Stimulated activated CD8-positive, alpha-beta memory T cell treated with anti-CD3 and anti-CD28 coated beads, Interleukin-12 subunit alpha, Interleukin-12 subunit beta, amount 100 ng/mL, for 4 hours (primary cell): ENCODE data around the gene KCNK17.
A peak's percentile ranks its signal among the peaks of the same experiment; 100 is the strongest.

Experiments used
- DNase-seq: peaks from one replicate; pipeline ENCODE4 v3.0.0-alpha.2; 2020; ENCODE audit warnings: low read depth

The KCNK17 gene

DNA sequence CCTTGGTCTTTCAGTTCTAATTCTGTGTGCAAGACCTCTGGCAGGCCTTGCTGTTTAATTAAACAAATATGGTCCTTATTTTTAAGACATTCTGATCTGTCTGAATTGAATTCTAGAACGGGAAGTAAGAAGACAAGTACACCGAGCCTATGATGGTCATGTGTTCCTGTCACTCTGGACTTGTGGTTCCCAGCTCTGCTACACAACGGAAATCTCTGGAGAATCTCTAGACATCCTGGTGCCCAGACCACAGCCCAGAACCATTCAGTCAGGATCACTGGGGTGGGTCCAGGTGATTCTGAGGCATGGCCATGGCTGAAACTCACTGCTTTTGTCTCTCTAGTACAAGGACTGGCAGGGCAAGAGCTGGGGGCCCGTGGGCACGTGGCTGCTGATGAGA, 24.2 kb upstream of the KCNK17 start:
- DNase-seq = no peak

GRCh38 chr6:39335780-39336545, 21.7 kb upstream of the KCNK17 start:
- no peak for DNase-seq

GRCh38 chr6:39333644-39334438, 19.6 kb upstream of the KCNK17 start:
- no peak for DNase-seq

GRCh38 chr6:39330476-39330875, 16.3 kb upstream of the KCNK17 start:
- no peak for DNase-seq

DNA sequence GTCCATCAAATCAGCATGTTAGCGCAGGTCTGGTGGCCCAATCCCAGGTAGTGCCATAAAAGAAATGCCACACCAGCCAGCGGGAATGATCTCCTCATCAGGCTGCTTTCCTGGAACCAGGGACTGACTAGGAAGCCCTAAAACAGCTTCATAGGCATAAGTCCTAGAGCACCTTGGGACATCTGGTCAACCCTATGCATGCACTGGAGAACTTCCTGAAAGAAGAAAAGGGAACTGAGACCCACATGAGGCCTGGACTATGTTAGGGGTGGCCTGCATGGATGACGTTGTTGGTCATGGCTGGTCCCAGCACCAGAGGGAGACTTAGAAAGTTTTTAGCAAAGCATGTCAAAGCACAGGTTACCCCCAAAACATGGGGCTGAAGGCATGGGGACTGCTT, 15.8 kb upstream of the KCNK17 start:
- no peak for DNase-seq

- DNase-seq = no peak
Measured at GRCh38 chr6:39328066-39328465, 13.8 kb upstream of the KCNK17 start.

GRCh38 chr6:39327507-39327906, 13.3 kb upstream of the KCNK17 start:
- no peak for DNase-seq

GRCh38 chr6:39322306-39322850, 8.2 kb upstream of the KCNK17 start, which contains the start of gene KCNK16:
Gene KCNK16, minus strand, starts transcription at chr6:39322702. Its CDS starts 162 bp downstream, at chr6:39322540.
- no peak for DNase-seq

- no peak for DNase-seq
Measured at GRCh38 chr6:39321761-39322160, 7.5 kb upstream of the KCNK17 start.

DNA sequence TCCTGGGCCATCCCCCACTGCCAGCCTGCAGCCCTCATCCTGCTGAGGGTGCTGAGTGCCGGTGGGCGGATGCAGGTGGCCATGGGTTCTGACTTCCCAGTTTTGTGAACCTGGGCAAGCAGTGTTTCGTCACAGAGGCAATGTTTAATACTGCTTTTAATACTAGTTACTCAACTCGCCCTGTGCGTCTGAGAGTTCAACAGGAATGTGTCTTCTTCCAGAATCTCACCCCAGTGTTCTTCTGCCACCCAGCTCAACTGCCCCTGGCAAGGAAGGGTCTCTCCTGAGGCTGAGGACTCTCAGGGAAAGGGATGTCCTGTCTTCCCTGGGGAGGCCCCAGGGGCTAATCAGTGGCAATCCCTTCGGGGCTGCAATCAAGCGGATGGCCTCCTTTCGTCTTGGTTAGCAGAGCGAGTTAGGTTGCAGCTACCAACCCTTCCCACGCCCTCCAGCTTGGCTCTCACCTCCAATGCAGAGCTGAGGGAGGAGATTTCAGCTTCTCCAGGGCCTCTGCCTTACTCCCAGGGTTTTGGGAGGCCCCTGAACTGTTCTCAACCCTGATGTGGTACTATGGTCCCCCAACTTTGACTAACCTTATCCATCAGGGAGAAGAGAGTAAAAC, 6.3 kb upstream of the KCNK17 start:
- DNase-seq = no peak

DNA sequence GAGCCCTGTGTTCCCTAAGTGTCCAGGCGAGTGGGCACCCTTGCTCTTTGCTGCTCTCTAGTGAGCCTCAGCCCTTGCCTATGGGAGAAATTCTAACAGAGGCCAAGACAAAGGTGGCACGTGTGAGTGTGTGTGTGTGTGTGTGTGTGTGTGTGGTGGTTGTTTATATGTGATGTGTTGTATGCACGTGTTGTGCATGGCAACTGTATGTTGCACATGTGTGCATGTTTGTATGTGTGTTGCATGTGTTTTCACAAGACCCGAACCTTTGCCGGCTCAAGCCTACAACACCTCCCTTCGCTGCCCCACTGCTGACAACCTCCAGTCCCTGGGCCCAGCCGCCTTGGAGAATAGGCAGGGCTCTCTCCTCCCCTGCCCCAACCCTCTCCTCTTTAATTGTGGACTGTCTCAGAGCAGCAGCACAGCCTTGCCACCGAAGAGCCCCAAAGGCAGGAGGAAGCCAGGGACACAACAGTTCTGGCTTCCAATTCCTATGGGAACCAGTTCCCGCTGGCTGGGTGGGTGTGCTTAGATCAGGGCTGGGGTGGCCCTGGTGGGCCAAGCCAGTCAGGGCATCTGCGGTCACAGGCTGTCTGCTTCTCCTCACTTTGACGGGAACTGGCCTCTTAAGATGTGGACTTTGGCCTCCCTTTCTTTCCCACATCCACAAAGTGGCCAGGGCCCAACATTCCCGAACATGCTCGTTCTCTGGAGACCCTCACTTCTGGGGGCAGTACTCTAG, 5.6 kb upstream of the KCNK17 start:
- no peak for DNase-seq

DNA sequence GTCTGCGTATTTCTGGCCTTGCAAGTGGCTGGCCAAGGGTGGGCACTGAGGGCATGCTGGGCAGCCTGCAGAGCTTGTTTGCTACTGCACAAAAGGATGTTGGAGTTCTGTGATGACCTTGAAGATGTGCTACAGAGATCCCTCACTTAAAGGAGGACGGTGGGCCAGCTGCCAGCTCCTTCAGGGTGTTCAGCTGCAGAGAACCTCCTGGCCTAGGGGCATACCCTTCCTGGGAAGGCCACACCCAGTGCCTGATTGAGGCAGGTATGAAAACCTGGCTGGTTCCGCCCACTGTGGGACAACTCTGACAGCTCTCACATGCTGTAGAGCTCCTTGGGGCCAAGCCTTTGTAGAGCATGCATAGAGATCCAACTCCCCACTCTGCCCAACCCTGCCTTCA, 3.0 kb upstream of the KCNK17 start:
- DNase-seq = no peak

GRCh38 chr6:39313526-39314272, 520 bp downstream of the KCNK17 start:
- no peak for DNase-seq

DNA sequence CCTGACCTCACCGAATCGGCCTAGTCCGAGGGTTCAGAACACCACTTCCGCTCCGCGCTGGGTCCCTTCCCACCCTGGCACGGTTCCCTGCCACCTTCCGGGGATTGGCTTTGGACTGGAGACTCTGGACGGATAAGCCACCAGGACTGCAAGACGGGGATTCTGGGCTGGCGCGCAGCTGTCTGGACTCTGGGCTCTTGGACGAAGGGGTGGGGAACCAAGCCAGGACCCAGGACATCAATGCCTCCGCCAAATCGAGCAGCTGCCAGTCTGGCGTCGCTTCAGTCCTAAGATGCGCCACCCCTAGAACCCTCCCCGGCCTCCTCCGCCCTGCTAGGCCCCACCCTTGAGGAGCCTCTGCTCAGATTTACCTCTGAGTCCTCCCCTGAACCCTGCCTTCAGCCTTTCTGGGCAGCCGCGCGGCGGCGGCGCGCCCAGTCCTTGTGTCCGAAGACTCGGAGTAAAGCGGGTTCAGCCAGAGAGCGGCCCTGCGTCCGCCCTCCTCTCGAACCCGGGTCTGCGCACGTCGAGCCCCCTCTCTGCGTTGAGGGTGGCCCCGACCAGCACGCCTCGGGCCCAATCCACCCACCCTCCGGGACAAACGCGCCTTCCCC, 1.2 kb downstream of the KCNK17 start:
- DNase-seq = no peak

DNA sequence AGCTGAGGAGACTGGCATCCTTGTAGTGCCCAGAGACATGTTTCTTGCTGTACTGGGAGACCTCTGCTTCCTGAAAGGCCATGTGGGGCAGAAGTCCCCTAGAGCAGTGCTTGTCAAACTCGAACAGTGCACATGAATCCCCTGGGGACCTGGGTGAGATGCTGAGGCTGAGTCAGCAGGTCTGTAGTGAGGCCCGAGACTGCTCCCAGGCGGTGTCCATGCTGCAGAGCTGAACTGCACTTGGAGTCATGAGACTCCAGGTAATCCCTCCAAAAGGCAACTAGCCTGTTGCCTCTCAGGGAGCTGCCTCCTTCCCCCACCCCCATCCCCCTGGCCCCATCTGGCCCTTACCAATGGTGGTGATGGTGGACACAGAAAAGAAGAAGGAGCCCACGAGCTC, 3.7 kb downstream of the KCNK17 start:
- no peak for DNase-seq

GRCh38 chr6:39309942-39310531, 4.2 kb downstream of the KCNK17 start:
- peak; percentile 7 for DNase-seq

GRCh38 chr6:39307462-39307861, 6.8 kb downstream of the KCNK17 start:
- no peak for DNase-seq

DNA sequence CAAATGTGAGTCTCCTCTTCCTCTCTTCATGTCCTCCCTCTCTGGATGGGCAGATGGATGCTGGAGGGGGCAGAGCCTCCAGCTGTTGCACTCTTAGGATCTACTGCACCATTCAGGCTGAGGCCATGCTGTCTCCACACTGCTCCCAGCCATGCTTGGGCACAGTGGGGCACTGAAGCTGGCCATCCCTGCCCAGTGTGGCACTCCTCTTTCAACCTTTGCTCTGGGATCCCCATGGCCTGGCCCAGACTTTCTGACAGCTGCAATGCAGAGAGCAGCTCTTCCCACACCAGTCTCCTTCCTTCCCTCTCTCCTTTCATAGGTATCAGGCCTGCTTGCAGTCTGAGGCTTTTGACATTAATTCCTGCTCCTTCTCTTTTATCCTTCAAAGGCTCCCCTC, 9.3 kb downstream of the KCNK17 start:
- no peak for DNase-seq

- no peak for DNase-seq
Measured at GRCh38 chr6:39303425-39304153, 10.6 kb downstream of the KCNK17 start.
